Neural crest cell (in vitro differentiated cells): ENCODE results near the gene SNTB2. TPM values are rescaled to one million over a fixed set of nuclear protein-coding genes. Genes with fewer than 3 reads are reported as not detected.
"Not testable (repeated sequence)": the region's sequence is repeated elsewhere in the genome, so short reads cannot be mapped to it uniquely, and the experiment has no call there.

Source experiments
- DNase-seq: peaks from one replicate; pipeline ENCODE4 v3.0.0; 2021; ENCODE audit warnings: low read depth, mixed read lengths, low spot score
- H3K27ac Mint-ChIP-seq: one replicate; pipeline ENCODE4 v1.8.0; 2021; ENCODE audit warnings: mild to moderate bottlenecking, mixed read lengths; ENCODE audit not compliant: unreplicated experiment
- H3K27me3 Mint-ChIP-seq: 2 replicates; pipeline ENCODE4 v1.8.0; 2021; ENCODE audit warnings: low read depth, mild to moderate bottlenecking, mixed read lengths
- H3K36me3 Mint-ChIP-seq: 2 replicates; pipeline ENCODE4 v1.8.0; 2021; ENCODE audit warnings: low read depth, mild to moderate bottlenecking, mixed read lengths
- H3K4me1 Mint-ChIP-seq: 2 replicates; pipeline ENCODE4 v1.8.0; 2021; ENCODE audit warnings: mixed read lengths
- H3K4me3 Mint-ChIP-seq: one replicate; pipeline ENCODE4 v1.8.0; 2021; ENCODE audit warnings: mild to moderate bottlenecking, mixed read lengths
- H3K9me3 Mint-ChIP-seq: 2 replicates; pipeline ENCODE4 v1.8.0; 2021; ENCODE audit warnings: mixed read lengths
- total RNA-seq: library from RNA; stranded (reverse); gene quantifications from 2 replicates; pipeline ENCODE4 v1.2.1, GENCODE V29; 2021
- TF ChIP-seq, protein P1 (sequence below): fragments of 200-600 bp; sonication (generic); conservative IDR thresholded peaks from 2 replicates; pipeline ENCODE4 v1.5.0; 2021; ENCODE audit warnings: antibody characterized with exemption, mild to moderate bottlenecking

The SNTB2 gene
- total RNA-seq, 1 donor from 2014 or later, result 28.9 TPM

DNA sequence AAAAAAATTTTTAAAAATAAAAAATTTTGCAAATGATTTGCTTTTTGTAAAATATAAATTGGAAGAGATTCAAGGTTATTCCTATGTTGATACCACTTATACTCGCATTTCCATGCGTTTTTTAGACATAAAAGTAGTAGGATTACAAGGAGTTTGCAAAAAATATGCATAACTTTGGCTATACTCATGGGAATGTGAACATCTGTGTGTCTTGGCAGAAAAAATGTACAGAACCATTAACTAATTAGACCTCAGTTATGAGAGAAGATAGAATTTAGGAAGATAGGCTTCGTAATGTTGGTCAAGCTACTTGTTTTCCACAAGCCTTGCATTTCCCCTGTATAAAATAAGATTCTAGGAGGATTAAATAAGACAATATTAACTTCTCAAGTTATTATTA lies 63.1 kb downstream of the SNTB2 start:
- Mint-ChIP-seq H3K27ac (no peak overlapping the region), H3K4me3 (no peak overlapping the region), H3K36me3 (peaks cover 11% of the 10 kb centered on the region), H3K4me1 (no peaks in the 10 kb centered on the region), H3K27me3 (no peaks in the 10 kb centered on the region), H3K9me3 (no peaks in the 10 kb centered on the region)
- no peak for DNase-seq
- TF ChIP-seq, protein P1, sequence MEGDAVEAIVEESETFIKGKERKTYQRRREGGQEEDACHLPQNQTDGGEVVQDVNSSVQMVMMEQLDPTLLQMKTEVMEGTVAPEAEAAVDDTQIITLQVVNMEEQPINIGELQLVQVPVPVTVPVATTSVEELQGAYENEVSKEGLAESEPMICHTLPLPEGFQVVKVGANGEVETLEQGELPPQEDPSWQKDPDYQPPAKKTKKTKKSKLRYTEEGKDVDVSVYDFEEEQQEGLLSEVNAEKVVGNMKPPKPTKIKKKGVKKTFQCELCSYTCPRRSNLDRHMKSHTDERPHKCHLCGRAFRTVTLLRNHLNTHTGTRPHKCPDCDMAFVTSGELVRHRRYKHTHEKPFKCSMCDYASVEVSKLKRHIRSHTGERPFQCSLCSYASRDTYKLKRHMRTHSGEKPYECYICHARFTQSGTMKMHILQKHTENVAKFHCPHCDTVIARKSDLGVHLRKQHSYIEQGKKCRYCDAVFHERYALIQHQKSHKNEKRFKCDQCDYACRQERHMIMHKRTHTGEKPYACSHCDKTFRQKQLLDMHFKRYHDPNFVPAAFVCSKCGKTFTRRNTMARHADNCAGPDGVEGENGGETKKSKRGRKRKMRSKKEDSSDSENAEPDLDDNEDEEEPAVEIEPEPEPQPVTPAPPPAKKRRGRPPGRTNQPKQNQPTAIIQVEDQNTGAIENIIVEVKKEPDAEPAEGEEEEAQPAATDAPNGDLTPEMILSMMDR, result no peak

DNA sequence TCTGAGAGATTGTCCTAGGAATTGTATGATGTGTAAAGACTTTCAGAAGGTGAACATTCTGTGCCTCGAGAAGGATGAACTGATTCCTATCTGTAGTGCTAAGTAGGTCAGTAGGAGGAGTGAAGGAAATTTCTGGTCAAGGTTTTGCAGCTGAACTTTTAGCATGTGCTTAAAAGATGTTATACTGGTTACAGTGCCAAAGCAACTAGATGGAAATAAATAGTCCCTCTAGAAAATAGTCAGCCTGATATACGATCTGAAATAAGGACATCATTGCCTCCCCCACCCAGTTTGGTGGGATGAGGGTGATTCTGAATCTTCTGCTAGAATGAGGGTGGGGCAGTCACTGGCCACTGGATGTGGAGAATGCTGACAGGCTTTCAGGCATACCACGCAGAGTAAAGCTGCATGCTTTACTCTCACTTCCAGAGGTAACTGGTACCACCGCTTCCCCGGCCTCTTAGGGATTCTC lies 66.9 kb downstream of the SNTB2 start:
- H3K27ac Mint-ChIP-seq, result no peak overlapping the region
- no peaks in the 10 kb centered on the region for H3K27me3 Mint-ChIP-seq
- H3K4me1 Mint-ChIP-seq, result no peaks in the 10 kb centered on the region
- no peak for DNase-seq
- TF ChIP-seq, protein P1, result no peak
- H3K36me3 Mint-ChIP-seq, result peaks cover 3% of the 10 kb centered on the region
- H3K4me3 Mint-ChIP-seq, result no peak overlapping the region
- H3K9me3 Mint-ChIP-seq, result no peaks in the 10 kb centered on the region

DNA sequence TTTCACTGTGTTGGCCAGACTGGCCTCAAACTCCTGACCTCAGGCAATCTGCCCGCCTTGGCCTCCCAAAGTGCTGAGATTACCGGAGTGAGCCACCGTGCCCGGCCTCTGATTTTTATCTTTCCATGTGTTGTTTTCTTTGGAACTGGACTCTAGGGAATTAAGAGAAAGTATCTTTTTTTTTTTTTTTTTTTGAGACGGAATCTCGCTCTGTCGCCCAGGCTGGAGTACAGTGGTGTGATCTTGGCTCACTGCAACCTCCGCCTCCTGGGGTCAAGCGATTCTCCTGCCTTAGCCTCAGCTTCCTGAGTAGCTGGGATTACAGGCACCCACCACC lies 72.4 kb downstream of the SNTB2 start:
- H3K27me3 Mint-ChIP-seq, result not testable (repeated sequence)

DNA sequence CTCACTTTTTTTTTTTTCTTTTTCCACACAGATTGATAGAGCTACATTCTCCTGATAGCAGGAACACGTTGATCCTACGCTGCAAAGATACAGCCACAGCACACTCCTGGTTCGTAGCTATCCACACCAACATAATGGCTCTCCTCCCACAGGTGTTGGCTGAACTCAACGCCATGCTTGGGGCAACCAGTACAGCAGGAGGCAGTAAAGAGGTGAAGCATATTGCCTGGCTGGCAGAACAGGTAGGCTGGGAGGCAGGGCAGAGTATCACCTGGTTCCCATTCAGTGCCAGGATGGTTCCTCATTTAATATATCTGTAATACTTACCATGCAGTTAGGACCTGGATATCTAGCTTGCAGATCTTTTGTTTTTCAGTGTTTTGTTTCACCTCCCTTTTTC lies 73.1 kb downstream of the SNTB2 start:
- Mint-ChIP-seq H3K4me3 (no peak overlapping the region), H3K4me1 (no peaks in the 10 kb centered on the region), H3K9me3 (no peaks in the 10 kb centered on the region), H3K27ac (no peak overlapping the region), H3K27me3 (no peaks in the 10 kb centered on the region), H3K36me3 (peaks cover 14% of the 10 kb centered on the region)
- DNase-seq, result no peak
- TF ChIP-seq, protein P1, result no peak

More for the DNA sequence above, 72.4 kb downstream of the SNTB2 start:
- H3K9me3 Mint-ChIP-seq, H3K4me1 Mint-ChIP-seq, DNase-seq, H3K4me3 Mint-ChIP-seq, H3K27ac Mint-ChIP-seq: not testable (repeated sequence)
- peaks cover 10% of the 10 kb centered on the region for H3K36me3 Mint-ChIP-seq

DNA sequence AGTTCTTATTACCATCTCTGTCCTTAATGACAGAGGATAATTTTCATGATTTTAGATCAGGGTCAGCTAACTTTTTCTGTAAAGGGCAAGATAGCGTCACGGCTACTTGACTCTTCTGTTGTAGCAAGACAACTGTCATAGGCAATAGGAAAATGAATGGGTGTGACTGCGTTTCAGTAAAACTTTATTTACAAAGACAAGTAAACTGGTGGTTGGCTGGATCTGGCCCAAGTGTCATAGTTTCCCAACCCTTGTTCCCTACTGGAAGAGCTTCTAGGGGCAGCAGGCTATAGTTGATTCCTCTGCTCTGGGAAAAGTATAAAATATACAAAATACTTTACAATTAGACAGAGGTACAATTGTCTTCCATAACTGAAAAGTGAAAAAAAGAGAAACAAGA lies 73.5 kb downstream of the SNTB2 start:
- no peaks in the 10 kb centered on the region for H3K4me1 Mint-ChIP-seq
- DNase-seq, result no peak

DNA sequence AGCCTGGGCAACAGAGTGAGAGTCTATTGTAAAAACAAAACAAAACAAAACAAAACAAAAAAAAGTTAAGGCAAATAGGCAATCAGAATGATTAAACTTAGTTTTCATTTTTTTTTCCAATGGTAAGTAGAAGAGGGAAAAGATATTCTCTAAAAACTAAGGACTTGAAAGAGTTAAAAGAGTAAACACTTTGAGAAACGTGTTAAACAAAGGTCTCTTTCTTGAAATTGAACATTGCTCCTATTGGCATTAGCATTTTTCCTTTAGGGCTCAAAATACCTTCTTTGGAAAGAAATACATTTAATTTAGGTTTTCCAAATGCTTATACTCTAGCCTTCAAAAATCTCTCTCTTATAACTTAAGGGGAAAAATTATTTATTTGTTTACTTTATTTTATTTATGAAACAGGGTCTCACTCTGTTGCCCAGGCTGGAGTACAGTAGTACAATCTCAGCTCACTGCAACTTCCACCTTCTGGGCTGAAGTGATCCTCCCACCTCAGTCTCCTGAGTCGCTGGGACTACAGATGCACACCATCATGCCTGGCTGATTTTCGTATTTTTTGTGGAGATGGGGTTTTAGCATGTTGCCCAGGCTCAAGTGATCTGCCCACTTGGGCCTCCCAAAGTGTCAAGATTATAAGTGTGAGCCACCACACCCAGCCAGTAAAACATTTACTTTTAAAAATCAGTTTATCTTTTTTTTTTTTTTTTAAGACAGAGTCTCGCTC lies 79.5 kb downstream of the SNTB2 start:
- H3K4me3 Mint-ChIP-seq, result no peak overlapping the region
- peaks cover 17% of the 10 kb centered on the region for H3K36me3 Mint-ChIP-seq
- H3K27me3 Mint-ChIP-seq, result no peaks in the 10 kb centered on the region
- TF ChIP-seq, protein P1, result no peak
- no peak for DNase-seq
- H3K4me1 Mint-ChIP-seq, result no peaks in the 10 kb centered on the region
- H3K27ac Mint-ChIP-seq, result no peak overlapping the region
- H3K9me3 Mint-ChIP-seq, result no peaks in the 10 kb centered on the region

More for the DNA sequence above, 73.5 kb downstream of the SNTB2 start:
- TF ChIP-seq, protein P1, result no peak
- H3K36me3 Mint-ChIP-seq, result peaks cover 14% of the 10 kb centered on the region
- no peak overlapping the region for H3K4me3 Mint-ChIP-seq
- no peaks in the 10 kb centered on the region for H3K27me3 Mint-ChIP-seq
- no peaks in the 10 kb centered on the region for H3K9me3 Mint-ChIP-seq
- no peak overlapping the region for H3K27ac Mint-ChIP-seq
